ENCODE measurements around the gene KRTAP2-1.
"Not testable (repeated sequence)": the region's sequence is repeated elsewhere in the genome, so short reads cannot be mapped to it uniquely, and the experiment has no call there.

The KRTAP2-1 gene

DNA sequence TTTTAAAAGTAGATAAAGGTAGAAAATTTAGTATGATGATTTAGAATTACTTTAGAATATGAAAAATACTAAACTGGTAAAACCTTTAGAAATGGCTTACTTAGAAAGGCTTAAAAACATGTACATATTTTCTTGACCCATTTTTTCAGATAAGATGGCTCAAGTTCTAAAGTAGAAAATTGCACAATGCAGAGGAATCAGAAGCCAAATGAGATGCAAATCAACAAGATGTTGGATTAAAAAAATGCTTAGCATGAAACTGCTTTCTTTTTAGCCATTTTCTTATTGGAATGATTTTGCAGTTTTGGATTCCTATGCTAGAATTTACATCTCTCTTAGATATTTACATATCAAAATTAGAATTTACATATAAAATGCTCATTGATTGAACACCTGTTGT lies 36.7 kb downstream of the KRTAP2-1 start:
- DNase-seq, result no peak
- TF ChIP-seq GATA1 (IDR thresholded peaks at IDR 0.05; ENCODE audit: low read depth, low read length), result no peak
- no peak for TF ChIP-seq POLR2A (IDR thresholded peaks at IDR 0.05; ENCODE audit: low read length)

DNA sequence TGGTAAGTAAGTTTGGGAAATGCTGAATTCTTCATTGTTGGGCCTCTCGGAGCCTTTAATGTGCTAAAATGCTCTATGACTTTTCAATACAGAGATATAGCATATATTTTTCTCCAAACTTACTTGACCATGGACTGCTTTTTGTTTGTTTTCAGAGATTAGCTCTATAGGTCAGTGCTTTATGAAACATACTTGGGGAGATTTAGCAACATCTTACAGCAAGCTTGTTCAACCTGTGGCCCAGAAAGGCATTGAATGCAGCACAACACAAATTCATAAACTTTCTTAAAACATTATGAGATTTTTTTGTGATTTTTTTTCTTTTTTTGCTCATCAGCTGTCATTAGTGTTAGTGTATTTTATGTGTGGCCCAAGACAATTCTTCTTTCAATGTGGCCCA lies 37.2 kb downstream of the KRTAP2-1 start:
- no peak for DNase-seq

GRCh38 chr17:41009301-41009760 lies 37.8 kb downstream of the KRTAP2-1 start:
- DNase-seq, result no peak
- no peak for TF ChIP-seq GATA1 (IDR thresholded peaks at IDR 0.05; ENCODE audit: low read depth, low read length)
- TF ChIP-seq POLR2A (IDR thresholded peaks at IDR 0.05; ENCODE audit: low read length), result no peak

More for the DNA sequence above, 37.2 kb downstream of the KRTAP2-1 start:
- TF ChIP-seq POLR2A (IDR thresholded peaks at IDR 0.05; ENCODE audit: low read length) (no peak), GATA1 (IDR thresholded peaks at IDR 0.05; ENCODE audit: low read depth, low read length) (no peak)

DNA sequence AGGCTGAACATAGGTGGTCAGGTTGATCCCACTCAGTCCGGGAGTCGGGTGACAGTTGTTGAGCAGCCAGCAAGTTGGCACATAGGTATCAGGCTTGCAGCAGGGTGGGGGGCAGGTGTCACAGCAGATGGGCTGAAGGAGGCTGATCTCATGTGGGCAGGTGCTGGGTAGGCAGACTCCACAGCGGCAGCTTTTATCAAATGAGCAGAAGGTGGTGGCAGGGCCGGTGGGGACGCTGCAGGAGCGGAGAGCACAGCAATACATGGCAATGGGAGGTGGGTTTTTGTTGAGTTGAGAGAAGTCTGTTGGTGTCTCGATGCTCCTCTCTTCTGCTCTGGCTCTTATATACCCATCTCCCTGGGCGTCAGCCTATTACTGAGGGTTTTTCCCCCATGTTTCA lies 38.3 kb downstream of the KRTAP2-1 start, which contains the start of gene KRTAP3-1:
TSS of gene KRTAP3-1 (minus strand) at position 318 of the 400 bp plus-strand sequence. CDS start at position 264, 54 bp downstream.
- DNase-seq, result no peak
- no peak for TF ChIP-seq POLR2A (IDR thresholded peaks at IDR 0.05; ENCODE audit: low read length)
- no peak for TF ChIP-seq GATA1 (IDR thresholded peaks at IDR 0.05; ENCODE audit: low read depth, low read length)

- TF ChIP-seq POLR2A (IDR thresholded peaks at IDR 0.05; ENCODE audit: low read length), result no peak
Observed at GRCh38 chr17:41004397-41004796, 42.7 kb downstream of the KRTAP2-1 start.

GRCh38 chr17:41003926-41004325 lies 43.2 kb downstream of the KRTAP2-1 start:
- DNase-seq, result no peak
- no peak for TF ChIP-seq POLR2A (IDR thresholded peaks at IDR 0.05; ENCODE audit: low read length)
- no peak for TF ChIP-seq GATA1 (IDR thresholded peaks at IDR 0.05; ENCODE audit: low read depth, low read length)

More at GRCh38 chr17:41004397-41004796, 42.7 kb downstream of the KRTAP2-1 start:
- DNase-seq, result no peak

GRCh38 chr17:41002814-41003213 lies 44.3 kb downstream of the KRTAP2-1 start:
- TF ChIP-seq GATA1 (IDR thresholded peaks at IDR 0.05; ENCODE audit: low read depth, low read length) (no peak), POLR2A (IDR thresholded peaks at IDR 0.05; ENCODE audit: low read length) (no peak)
- no peak for DNase-seq

DNA sequence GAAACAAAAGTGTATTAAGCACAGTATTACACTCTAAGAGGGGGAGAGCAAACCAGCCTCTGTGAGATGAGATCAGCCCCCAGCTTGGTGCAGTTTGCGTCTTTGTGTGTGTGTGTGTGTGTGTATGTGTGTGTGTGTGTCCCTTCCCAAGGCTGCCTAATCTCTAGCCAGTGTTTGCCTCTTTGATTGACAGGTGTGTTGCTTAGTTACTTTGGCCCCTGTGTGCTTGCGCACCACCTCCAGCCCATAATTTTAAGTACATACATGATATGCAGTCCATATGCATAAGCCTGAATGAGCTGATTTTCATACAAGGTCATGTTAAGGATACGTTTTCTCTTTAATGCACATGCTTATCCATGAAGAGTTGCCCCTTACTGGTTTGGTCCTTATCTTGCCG lies 45.3 kb downstream of the KRTAP2-1 start:
- no peak for DNase-seq

DNA sequence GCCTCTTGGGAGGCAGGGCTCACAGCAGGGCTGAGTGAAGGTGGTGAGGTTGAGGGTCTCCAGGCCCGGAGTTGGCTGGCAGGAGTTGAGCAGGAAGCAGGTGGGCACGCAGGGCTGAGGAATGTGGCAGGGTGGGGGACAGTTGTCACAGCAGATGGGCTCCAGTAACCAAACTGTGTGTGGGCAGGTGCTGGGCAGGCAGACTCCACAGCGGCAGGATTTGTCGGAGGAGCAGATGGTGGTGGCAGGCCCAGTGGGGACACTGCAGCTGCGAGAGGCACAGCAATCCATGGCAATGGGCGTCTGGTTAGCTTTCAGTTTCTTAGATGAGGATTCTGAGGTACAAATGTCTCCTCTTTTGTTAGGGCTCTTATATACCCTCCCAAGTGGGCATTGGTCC lies 47.6 kb downstream of the KRTAP2-1 start, which contains the start of gene KRTAP3-2:
TSS of gene KRTAP3-2 (minus strand) at position 344 of the 400 bp plus-strand sequence. CDS start at position 291, 53 bp downstream.
- not testable (repeated sequence) for DNase-seq

More for the DNA sequence above, 45.3 kb downstream of the KRTAP2-1 start:
- TF ChIP-seq GATA1 (IDR thresholded peaks at IDR 0.05; ENCODE audit: low read depth, low read length) (no peak), POLR2A (IDR thresholded peaks at IDR 0.05; ENCODE audit: low read length) (no peak)

DNA sequence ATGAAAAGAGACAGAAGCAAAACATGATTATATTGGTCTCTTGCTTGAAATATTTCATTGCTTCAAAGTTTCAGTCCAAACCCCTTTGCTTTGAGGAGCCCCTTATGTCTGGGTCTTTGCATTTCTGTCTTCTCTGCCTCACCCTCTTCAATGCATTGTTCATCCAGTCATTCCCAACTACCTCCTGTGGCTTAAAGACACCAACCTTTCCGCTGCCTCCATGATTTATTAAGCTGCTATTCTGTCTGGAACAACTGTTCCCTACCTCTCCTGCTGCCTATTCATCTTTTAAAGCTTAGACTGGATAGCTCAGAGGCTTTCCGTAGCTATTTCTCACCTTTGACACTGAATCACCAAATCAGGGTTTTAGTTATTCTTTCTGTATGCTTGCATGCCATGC lies 49.8 kb downstream of the KRTAP2-1 start:
- TF ChIP-seq GATA1 (IDR thresholded peaks at IDR 0.05; ENCODE audit: low read depth, low read length), result no peak
- no peak for DNase-seq

GRCh38 chr17:40996829-40997228 lies 50.3 kb downstream of the KRTAP2-1 start:
- TF ChIP-seq GATA1 (IDR thresholded peaks at IDR 0.05; ENCODE audit: low read depth, low read length) (no peak), POLR2A (IDR thresholded peaks at IDR 0.05; ENCODE audit: low read length) (no peak)
- DNase-seq, result no peak
